Vagina (tissue), 2 donors: ENCODE data around the gene FGF19. TPM values are rescaled to one million over a fixed set of nuclear protein-coding genes. Genes with fewer than 3 reads are reported as not detected.
"Not testable (repeated sequence)": the region's sequence is repeated elsewhere in the genome, so short reads cannot be mapped to it uniquely, and the experiment has no call there.

ENCODE experiments used
- DNase-seq, 2 donors: peaks; one replicate each; pipeline ENCODE4 v3.0.0-alpha.2; 2017; ENCODE audit errors: extremely low spot score in 2 of 2
- H3K27ac ChIP-seq: fragments of 200-600 bp; sonication (generic); one replicate; pipeline ENCODE4 v1.5.1; 2019
- H3K27me3 ChIP-seq: fragments of 200-600 bp; sonication (generic); one replicate; pipeline ENCODE4 v1.5.1; 2019
- H3K36me3 ChIP-seq, 2 donors: fragments of 200-600 bp; sonication (generic); one replicate each; pipeline ENCODE4 v1.5.1; 2017 to 2019
- H3K4me1 ChIP-seq: fragments of 200-600 bp; sonication (generic); one replicate; pipeline ENCODE4 v1.5.1; 2019
- H3K4me3 ChIP-seq, 2 donors: fragments of 200-600 bp; sonication (generic); 1 replicate in 1 of 2; 2 replicates in 1 of 2; pipeline ENCODE4 v1.5.1; 2016 to 2019
- H3K9me3 ChIP-seq: fragments of 200-600 bp; sonication (generic); one replicate; pipeline ENCODE4 v1.5.1; 2019
- CTCF ChIP-seq, 3 experiments: fragments of 450-650 bp in 2 of 3; fragments of 200-600 bp in 1 of 3; sonication (generic) in 1 of 3; IDR thresholded peaks; one replicate each; pipeline ENCODE4 v1.5.1; 2017 to 2019; ENCODE audit warnings: antibody characterized with exemption in 3 of 3, mild to moderate bottlenecking in 2 of 3, moderate library complexity in 2 of 3
- POLR2A ChIP-seq, 2 donors: fragments of 450-650 bp; IDR thresholded peaks; one replicate each; pipeline ENCODE4 v1.6.1; 2017; ENCODE audit warnings: antibody characterized with exemption in 2 of 2, mild to moderate bottlenecking in 2 of 2, moderate library complexity in 2 of 2
- POLR2AphosphoS5 ChIP-seq, 2 donors: sonication (generic); formaldehyde crosslinking; IDR thresholded peaks; one replicate each; pipeline ENCODE4 v1.9.0; 2017; ENCODE audit warnings: antibody characterized with exemption in 2 of 2, mild to moderate bottlenecking in 2 of 2, low read depth in 1 of 2; ENCODE audit not compliant: insufficient read depth in 1 of 2
- intact Hi-C: fragments of 100-400 bp; cut with DNase I; formaldehyde crosslinking; loops from one replicate; pipeline ENCODE4 v1.15.1; 2023
- total RNA-seq: library from RNA; depleted of rRNA; stranded (reverse); fragments of >200 nt; gene quantifications from one replicate; pipeline ENCODE4 v1.2.3, GENCODE V29; 2016

Gene FGF19
- total RNA-seq, 1 donor from 2014 or later = not detected

- Histone ChIP-seq H3K4me1 (no peaks in the 10 kb centered on the region), H3K27me3 (no peaks in the 10 kb centered on the region), H3K4me3 (no peak overlapping the region), H3K9me3 (no peaks in the 10 kb centered on the region), H3K27ac (no peak overlapping the region), H3K36me3 (no peaks in the 10 kb centered on the region)
- no peak for TF ChIP-seq POLR2AphosphoS5 (IDR thresholded peaks at IDR 0.05; ENCODE audit: insufficient read depth in 1 of 2, low read depth in 1 of 2)
- TF ChIP-seq CTCF (IDR thresholded peaks at IDR 0.05) = no peak
- TF ChIP-seq POLR2A (IDR thresholded peaks at IDR 0.05) = no peak
- intact Hi-C loops = no loop called here
- DNase-seq = no peak
Measured at GRCh38 chr11:69696749-69697468, 6.9 kb downstream of the FGF19 start.

- H3K36me3 ChIP-seq, intact Hi-C loops, H3K4me1 ChIP-seq, H3K9me3 ChIP-seq, H3K27me3 ChIP-seq, H3K4me3 ChIP-seq, H3K27ac ChIP-seq, DNase-seq: not testable (repeated sequence)
Measured at GRCh38 chr11:69695995-69696394, 7.8 kb downstream of the FGF19 start.

- Histone ChIP-seq H3K9me3 (no peaks in the 10 kb centered on the region), H3K27me3 (no peaks in the 10 kb centered on the region), H3K27ac (no peak overlapping the region), H3K4me3 (no peak overlapping the region), H3K36me3 (no peaks in the 10 kb centered on the region), H3K4me1 (no peaks in the 10 kb centered on the region)
- DNase-seq = no peak
- no peak for TF ChIP-seq CTCF (IDR thresholded peaks at IDR 0.05)
- TF ChIP-seq POLR2A (IDR thresholded peaks at IDR 0.05) = no peak
- no peak for TF ChIP-seq POLR2AphosphoS5 (IDR thresholded peaks at IDR 0.05; ENCODE audit: insufficient read depth in 1 of 2, low read depth in 1 of 2)
- intact Hi-C loops = no loop called here
Measured at GRCh38 chr11:69695581-69695980, 8.2 kb downstream of the FGF19 start.

GRCh38 chr11:69694781-69695180, 9.0 kb downstream of the FGF19 start:
- H3K4me1 ChIP-seq = no peaks in the 10 kb centered on the region
- no peaks in the 10 kb centered on the region for H3K36me3 ChIP-seq
- no peak for DNase-seq
- intact Hi-C loops = loop anchor here (5.0 kb wide), 1 partner anchor 208 kb away; no protein-coding TSS in a partner anchor
- TF ChIP-seq POLR2A (IDR thresholded peaks at IDR 0.05) (no peak), CTCF (IDR thresholded peaks at IDR 0.05) (no peak), POLR2AphosphoS5 (IDR thresholded peaks at IDR 0.05; ENCODE audit: insufficient read depth in 1 of 2, low read depth in 1 of 2) (no peak)
- H3K27ac ChIP-seq = no peak overlapping the region
- no peak overlapping the region for H3K4me3 ChIP-seq
- H3K9me3 ChIP-seq = no peaks in the 10 kb centered on the region
- H3K27me3 ChIP-seq = no peaks in the 10 kb centered on the region

GRCh38 chr11:69692422-69692821, 11.4 kb downstream of the FGF19 start:
- no peak overlapping the region for H3K27ac ChIP-seq
- H3K9me3 ChIP-seq = no peaks in the 10 kb centered on the region
- intact Hi-C loops = loop anchor here (5.0 kb wide), 1 partner anchor 210 kb away; no protein-coding TSS in a partner anchor
- no peaks in the 10 kb centered on the region for H3K4me1 ChIP-seq
- no peak for DNase-seq
- H3K4me3 ChIP-seq = no peak overlapping the region
- H3K36me3 ChIP-seq = no peaks in the 10 kb centered on the region
- TF ChIP-seq CTCF (IDR thresholded peaks at IDR 0.05) (no peak), POLR2A (IDR thresholded peaks at IDR 0.05) (no peak), POLR2AphosphoS5 (IDR thresholded peaks at IDR 0.05; ENCODE audit: insufficient read depth in 1 of 2, low read depth in 1 of 2) (no peak)
- H3K27me3 ChIP-seq = no peaks in the 10 kb centered on the region
